ENCODE results near the gene ATF6. TPM values are rescaled to one million over a fixed set of nuclear protein-coding genes. Genes with fewer than 3 reads are reported as not detected.

The ATF6 gene
- total RNA-seq, 1 donor from 2014 or later, result 14.6 TPM

- H3K9ac ChIP-seq (ENCODE audit: low read depth in 1 of 3, low read length in 3 of 3), result no peak overlapping the region
- H3K4me1 ChIP-seq (ENCODE audit: control insufficient read depth in 3 of 3, insufficient read depth in 3 of 3, low read length in 3 of 3), result no peaks in the 10 kb centered on the region
- H3K36me3 ChIP-seq (ENCODE audit: control insufficient read depth in 3 of 3, insufficient read depth in 3 of 3, low read length in 3 of 3), result peaks cover 0 to 5% (median 4%) of the 10 kb centered on the region in 3 donors
- no peaks in the 10 kb centered on the region for H3K9me3 ChIP-seq (ENCODE audit: control insufficient read depth in 3 of 3, low read length in 3 of 3)
- no peak overlapping the region for H3K4me3 ChIP-seq (ENCODE audit: low read length in 3 of 3)
- no peaks in the 10 kb centered on the region for H3K27me3 ChIP-seq (ENCODE audit: control insufficient read depth in 3 of 3, insufficient read depth in 3 of 3, low read length in 3 of 3)
- no peak overlapping the region for H3K27ac ChIP-seq (ENCODE audit: low read depth, low read length)
Measured at GRCh38 chr1:161868832-161869231, 102.7 kb downstream of the ATF6 start.

- no peaks in the 10 kb centered on the region for H3K27me3 ChIP-seq (ENCODE audit: control insufficient read depth in 3 of 3, insufficient read depth in 3 of 3, low read length in 3 of 3)
- H3K36me3 ChIP-seq (ENCODE audit: control insufficient read depth in 3 of 3, insufficient read depth in 3 of 3, low read length in 3 of 3), result peaks cover 0 to 4% (median under 1%) of the 10 kb centered on the region in 3 donors
- H3K9me3 ChIP-seq (ENCODE audit: control insufficient read depth in 3 of 3, low read length in 3 of 3), result no peaks in the 10 kb centered on the region
- H3K9ac ChIP-seq (ENCODE audit: low read depth in 1 of 3, low read length in 3 of 3), result no peak overlapping the region
- H3K4me3 ChIP-seq (ENCODE audit: low read length in 3 of 3), result no peak overlapping the region
- H3K4me1 ChIP-seq (ENCODE audit: control insufficient read depth in 3 of 3, insufficient read depth in 3 of 3, low read length in 3 of 3), result no peaks in the 10 kb centered on the region
- no peak overlapping the region for H3K27ac ChIP-seq (ENCODE audit: low read depth, low read length)
Measured at GRCh38 chr1:161869291-161869690, 103.2 kb downstream of the ATF6 start.

- no peak overlapping the region for H3K27ac ChIP-seq (ENCODE audit: low read depth, low read length)
- no peaks in the 10 kb centered on the region for H3K27me3 ChIP-seq (ENCODE audit: control insufficient read depth in 3 of 3, insufficient read depth in 3 of 3, low read length in 3 of 3)
- no peaks in the 10 kb centered on the region for H3K9me3 ChIP-seq (ENCODE audit: control insufficient read depth in 3 of 3, low read length in 3 of 3)
- no peaks in the 10 kb centered on the region for H3K36me3 ChIP-seq (ENCODE audit: control insufficient read depth in 3 of 3, insufficient read depth in 3 of 3, low read length in 3 of 3)
- H3K4me1 ChIP-seq (ENCODE audit: control insufficient read depth in 3 of 3, insufficient read depth in 3 of 3, low read length in 3 of 3), result no peaks in the 10 kb centered on the region
- no peak overlapping the region for H3K4me3 ChIP-seq (ENCODE audit: low read length in 3 of 3)
- no peak overlapping the region for H3K9ac ChIP-seq (ENCODE audit: low read depth in 1 of 3, low read length in 3 of 3)
Measured at GRCh38 chr1:161872506-161872905, 106.4 kb downstream of the ATF6 start.

GRCh38 chr1:161879261-161879660 lies 113.1 kb downstream of the ATF6 start:
- H3K27me3 ChIP-seq (ENCODE audit: control insufficient read depth in 3 of 3, insufficient read depth in 3 of 3, low read length in 3 of 3), result no peaks in the 10 kb centered on the region
- H3K4me3 ChIP-seq (ENCODE audit: low read length in 3 of 3), result no peak overlapping the region
- no peak overlapping the region for H3K27ac ChIP-seq (ENCODE audit: low read depth, low read length)
- no peaks in the 10 kb centered on the region for H3K36me3 ChIP-seq (ENCODE audit: control insufficient read depth in 3 of 3, insufficient read depth in 3 of 3, low read length in 3 of 3)
- H3K9ac ChIP-seq (ENCODE audit: low read depth in 1 of 3, low read length in 3 of 3), result no peak overlapping the region
- no peaks in the 10 kb centered on the region for H3K9me3 ChIP-seq (ENCODE audit: control insufficient read depth in 3 of 3, low read length in 3 of 3)
- H3K4me1 ChIP-seq (ENCODE audit: control insufficient read depth in 3 of 3, insufficient read depth in 3 of 3, low read length in 3 of 3), result no peaks in the 10 kb centered on the region

- no peak overlapping the region for H3K9ac ChIP-seq (ENCODE audit: low read depth in 1 of 3, low read length in 3 of 3)
- peaks cover 0 to 9% (median 3%) of the 10 kb centered on the region in 3 donors for H3K4me1 ChIP-seq (ENCODE audit: control insufficient read depth in 3 of 3, insufficient read depth in 3 of 3, low read length in 3 of 3)
- H3K36me3 ChIP-seq (ENCODE audit: control insufficient read depth in 3 of 3, insufficient read depth in 3 of 3, low read length in 3 of 3), result peaks cover 0 to 3% (median 0%) of the 10 kb centered on the region in 3 donors
- H3K27me3 ChIP-seq (ENCODE audit: control insufficient read depth in 3 of 3, insufficient read depth in 3 of 3, low read length in 3 of 3), result no peaks in the 10 kb centered on the region
- no peak overlapping the region for H3K27ac ChIP-seq (ENCODE audit: low read depth, low read length)
- H3K9me3 ChIP-seq (ENCODE audit: control insufficient read depth in 3 of 3, low read length in 3 of 3), result no peaks in the 10 kb centered on the region
- no peak overlapping the region for H3K4me3 ChIP-seq (ENCODE audit: low read length in 3 of 3)
Measured at GRCh38 chr1:161884475-161884874, 118.4 kb downstream of the ATF6 start.

- no peak overlapping the region for H3K9ac ChIP-seq (ENCODE audit: low read depth in 1 of 3, low read length in 3 of 3)
- no peaks in the 10 kb centered on the region for H3K27me3 ChIP-seq (ENCODE audit: control insufficient read depth in 3 of 3, insufficient read depth in 3 of 3, low read length in 3 of 3)
- no peaks in the 10 kb centered on the region for H3K9me3 ChIP-seq (ENCODE audit: control insufficient read depth in 3 of 3, low read length in 3 of 3)
- H3K4me3 ChIP-seq (ENCODE audit: low read length in 3 of 3), result no peak overlapping the region
- H3K4me1 ChIP-seq (ENCODE audit: control insufficient read depth in 3 of 3, insufficient read depth in 3 of 3, low read length in 3 of 3), result peaks cover 0 to 9% (median 3%) of the 10 kb centered on the region in 3 donors
- H3K36me3 ChIP-seq (ENCODE audit: control insufficient read depth in 3 of 3, insufficient read depth in 3 of 3, low read length in 3 of 3), result peaks cover 0 to 3% (median 0%) of the 10 kb centered on the region in 3 donors
- no peak overlapping the region for H3K27ac ChIP-seq (ENCODE audit: low read depth, low read length)
Measured at GRCh38 chr1:161885003-161885402, 118.9 kb downstream of the ATF6 start.

GRCh38 chr1:161885759-161886158 lies 119.6 kb downstream of the ATF6 start:
- Histone ChIP-seq H3K27ac (ENCODE audit: low read depth, low read length) (no peak overlapping the region), H3K9ac (ENCODE audit: low read depth in 1 of 3, low read length in 3 of 3) (no peak overlapping the region), H3K36me3 (ENCODE audit: control insufficient read depth in 3 of 3, insufficient read depth in 3 of 3, low read length in 3 of 3) (peaks cover under 1 to 7% (median 5%) of the 10 kb centered on the region in 3 donors), H3K27me3 (ENCODE audit: control insufficient read depth in 3 of 3, insufficient read depth in 3 of 3, low read length in 3 of 3) (no peaks in the 10 kb centered on the region), H3K4me1 (ENCODE audit: control insufficient read depth in 3 of 3, insufficient read depth in 3 of 3, low read length in 3 of 3) (peaks cover 0 to 9% (median 3%) of the 10 kb centered on the region in 3 donors), H3K4me3 (ENCODE audit: low read length in 3 of 3) (no peak overlapping the region), H3K9me3 (ENCODE audit: control insufficient read depth in 3 of 3, low read length in 3 of 3) (no peaks in the 10 kb centered on the region)

- H3K4me3 ChIP-seq (ENCODE audit: low read length in 3 of 3), result no peak overlapping the region
- H3K36me3 ChIP-seq (ENCODE audit: control insufficient read depth in 3 of 3, insufficient read depth in 3 of 3, low read length in 3 of 3), result peaks cover 9 to 14% (median 12%) of the 10 kb centered on the region in 3 donors
- no peaks in the 10 kb centered on the region for H3K9me3 ChIP-seq (ENCODE audit: control insufficient read depth in 3 of 3, low read length in 3 of 3)
- no peak overlapping the region for H3K9ac ChIP-seq (ENCODE audit: low read depth in 1 of 3, low read length in 3 of 3)
- no peaks in the 10 kb centered on the region for H3K27me3 ChIP-seq (ENCODE audit: control insufficient read depth in 3 of 3, insufficient read depth in 3 of 3, low read length in 3 of 3)
- peaks cover 0 to 9% (median 3%) of the 10 kb centered on the region in 3 donors for H3K4me1 ChIP-seq (ENCODE audit: control insufficient read depth in 3 of 3, insufficient read depth in 3 of 3, low read length in 3 of 3)
- no peak overlapping the region for H3K27ac ChIP-seq (ENCODE audit: low read depth, low read length)
Measured at GRCh38 chr1:161886589-161886988, 120.5 kb downstream of the ATF6 start.

GRCh38 chr1:161887730-161888287 lies 121.7 kb downstream of the ATF6 start:
- H3K36me3 ChIP-seq (ENCODE audit: control insufficient read depth in 3 of 3, insufficient read depth in 3 of 3, low read length in 3 of 3), result peaks cover 9 to 14% (median 13%) of the 10 kb centered on the region in 3 donors
- no peak overlapping the region for H3K9ac ChIP-seq (ENCODE audit: low read depth in 1 of 3, low read length in 3 of 3)
- H3K27ac ChIP-seq (ENCODE audit: low read depth, low read length), result no peak overlapping the region

GRCh38 chr1:161890574-161890973 lies 124.5 kb downstream of the ATF6 start:
- no peaks in the 10 kb centered on the region for H3K9me3 ChIP-seq (ENCODE audit: control insufficient read depth in 3 of 3, low read length in 3 of 3)
- H3K27ac ChIP-seq (ENCODE audit: low read depth, low read length), result no peak overlapping the region
- H3K9ac ChIP-seq (ENCODE audit: low read depth in 1 of 3, low read length in 3 of 3), result no peak overlapping the region
- no peaks in the 10 kb centered on the region for H3K27me3 ChIP-seq (ENCODE audit: control insufficient read depth in 3 of 3, insufficient read depth in 3 of 3, low read length in 3 of 3)
- H3K4me1 ChIP-seq (ENCODE audit: control insufficient read depth in 3 of 3, insufficient read depth in 3 of 3, low read length in 3 of 3), result peaks cover 0 to 5% (median 0%) of the 10 kb centered on the region in 3 donors
- H3K4me3 ChIP-seq (ENCODE audit: low read length in 3 of 3), result no peak overlapping the region
- H3K36me3 ChIP-seq (ENCODE audit: control insufficient read depth in 3 of 3, insufficient read depth in 3 of 3, low read length in 3 of 3), result peaks cover 9 to 14% (median 13%) of the 10 kb centered on the region in 3 donors

More at GRCh38 chr1:161887730-161888287, 121.7 kb downstream of the ATF6 start:
- Histone ChIP-seq H3K27me3 (ENCODE audit: control insufficient read depth in 3 of 3, insufficient read depth in 3 of 3, low read length in 3 of 3) (no peaks in the 10 kb centered on the region), H3K4me3 (ENCODE audit: low read length in 3 of 3) (no peak overlapping the region), H3K4me1 (ENCODE audit: control insufficient read depth in 3 of 3, insufficient read depth in 3 of 3, low read length in 3 of 3) (peaks cover 0 to 9% (median 3%) of the 10 kb centered on the region in 3 donors), H3K9me3 (ENCODE audit: control insufficient read depth in 3 of 3, low read length in 3 of 3) (no peaks in the 10 kb centered on the region)
